ENCODE data around the gene NDUFS2.

NDUFS2 gene

DNA sequence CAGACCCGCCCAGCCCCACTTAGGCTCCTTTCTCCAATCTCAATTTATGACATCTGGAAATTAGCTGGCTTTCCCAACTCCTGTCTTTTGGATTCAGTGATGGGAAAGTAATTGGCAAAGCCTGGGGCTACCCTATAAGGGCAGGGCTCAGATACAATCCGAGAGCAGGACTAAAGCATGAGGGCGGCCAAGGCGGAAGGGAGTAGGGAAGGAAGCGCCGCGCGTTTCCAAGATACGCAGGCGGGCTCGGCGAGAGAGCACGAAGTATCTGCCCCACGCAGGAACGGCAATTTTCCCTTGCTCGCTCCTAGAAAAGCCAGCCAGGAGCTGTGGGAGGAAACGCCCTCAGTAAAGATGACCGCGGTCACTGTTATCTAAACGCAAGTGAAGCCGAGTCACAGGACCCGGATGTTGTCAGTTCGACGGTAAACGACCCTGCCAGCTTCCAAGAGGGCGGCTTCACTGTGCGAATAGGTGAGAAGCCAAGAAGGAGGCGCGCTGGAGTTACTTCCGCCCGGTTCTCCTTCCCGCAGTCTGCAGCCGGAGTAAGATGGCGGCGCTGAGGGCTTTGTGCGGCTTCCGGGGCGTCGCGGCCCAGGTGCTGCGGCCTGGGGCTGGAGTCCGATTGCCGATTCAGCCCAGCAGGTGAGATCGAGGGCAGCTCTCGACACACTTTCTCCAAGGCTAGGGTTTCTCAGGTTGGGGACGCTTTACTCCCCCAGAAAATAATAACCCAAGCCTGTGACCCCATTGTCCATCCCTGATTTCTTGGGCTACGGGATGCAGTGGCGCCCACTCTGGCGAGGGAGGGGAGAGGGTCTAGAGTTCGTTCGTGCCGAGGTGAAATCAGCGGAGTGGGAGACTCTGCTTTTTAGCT lies at the start of gene NDUFS2:
Gene NDUFS2, plus strand, starts transcription at position 532 of the 877 bp plus-strand sequence. Its CDS starts 19 bp downstream, at position 551.
- peak; percentile 94 for DNase-seq (ENCODE audit: low read depth)

DNA sequence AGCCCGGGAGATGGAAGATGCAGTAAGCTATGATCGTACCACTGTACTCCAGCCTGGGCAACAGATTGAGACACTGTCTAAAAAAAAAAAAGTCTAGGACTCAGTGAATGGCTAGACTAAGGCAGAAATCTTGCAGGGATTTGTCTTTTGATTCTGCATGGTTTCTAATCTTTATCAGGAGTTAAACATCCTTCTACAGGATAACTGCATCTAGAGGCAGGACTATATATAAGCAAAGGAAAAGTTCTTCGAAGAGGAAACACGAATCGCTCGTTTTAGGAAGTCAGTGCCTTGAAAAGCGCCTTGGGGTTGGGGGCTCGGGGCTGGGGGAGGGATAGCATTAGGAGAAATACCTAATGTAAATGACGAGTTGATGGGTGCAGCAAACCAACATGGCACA lies 49.0 kb upstream of the NDUFS2 start:
- no peak for DNase-seq (ENCODE audit: low read depth)

- DNase-seq (ENCODE audit: low read depth) = peak; percentile 70
Observed at GRCh38 chr1:161153682-161154337, 48.4 kb upstream of the NDUFS2 start, which contains the start of gene UFC1. Gene UFC1 (plus strand): TSS chr1:161153978. CDS start chr1:161153998, 20 bp downstream.

- DNase-seq (ENCODE audit: low read depth) = no peak
Observed at GRCh38 chr1:161157867-161158266, 44.3 kb upstream of the NDUFS2 start.

GRCh38 chr1:161158316-161159010 lies 43.7 kb upstream of the NDUFS2 start:
- DNase-seq (ENCODE audit: low read depth) = no peak

DNA sequence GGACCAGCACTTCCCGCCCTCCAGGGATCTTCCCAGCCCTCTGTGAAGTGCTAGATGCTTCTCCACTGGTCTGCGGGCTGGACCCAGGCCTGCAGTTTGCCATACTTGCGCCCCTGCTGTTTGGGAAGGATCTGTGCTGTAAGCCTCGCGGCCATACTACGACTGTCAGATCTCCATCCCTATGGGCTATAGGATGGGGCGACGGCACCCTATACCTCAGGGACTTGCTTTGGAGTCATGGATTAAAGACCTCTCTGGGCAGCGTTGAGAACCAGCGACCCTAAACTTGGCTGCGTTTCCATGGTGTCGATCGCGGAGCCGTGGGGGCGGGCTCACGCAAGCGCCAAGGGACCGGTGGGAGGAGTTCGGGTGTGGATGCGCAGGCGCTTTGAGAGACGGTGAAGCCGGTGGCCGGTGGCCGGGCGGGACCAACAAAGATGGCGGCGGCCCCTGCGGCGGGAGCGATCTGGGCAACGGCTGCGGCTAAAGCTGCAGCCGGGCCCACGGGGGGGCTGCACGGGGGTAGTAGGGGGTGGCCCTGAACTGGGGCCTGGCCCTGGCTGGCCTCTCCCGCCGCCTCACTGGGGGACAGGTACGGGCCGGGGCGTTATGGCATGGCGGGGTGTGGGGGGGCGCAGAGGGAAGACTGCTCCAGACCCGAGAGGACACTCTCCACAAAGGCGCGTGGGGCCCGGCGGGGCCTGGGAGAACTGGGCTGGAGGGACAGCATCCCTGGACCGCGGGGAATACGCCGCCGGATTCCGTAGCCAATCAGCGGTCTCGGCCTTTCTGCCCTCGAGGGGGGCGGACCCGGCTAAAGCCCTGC lies 42.9 kb upstream of the NDUFS2 start, which contains the start of gene USP21:
Gene USP21, plus strand, starts transcription at position 414 of the 826 bp plus-strand sequence. CDS start 1,141 bp downstream, outside the sequence.
- peak; percentile 87 for DNase-seq (ENCODE audit: low read depth)

- DNase-seq (ENCODE audit: low read depth) = no peak
Observed at GRCh38 chr1:161159913-161160243, 42.3 kb upstream of the NDUFS2 start.

- no peak for DNase-seq (ENCODE audit: low read depth)
Observed at GRCh38 chr1:161160671-161161145, 41.5 kb upstream of the NDUFS2 start.

GRCh38 chr1:161161652-161162051 lies 40.5 kb upstream of the NDUFS2 start:
- no peak for DNase-seq (ENCODE audit: low read depth)

DNA sequence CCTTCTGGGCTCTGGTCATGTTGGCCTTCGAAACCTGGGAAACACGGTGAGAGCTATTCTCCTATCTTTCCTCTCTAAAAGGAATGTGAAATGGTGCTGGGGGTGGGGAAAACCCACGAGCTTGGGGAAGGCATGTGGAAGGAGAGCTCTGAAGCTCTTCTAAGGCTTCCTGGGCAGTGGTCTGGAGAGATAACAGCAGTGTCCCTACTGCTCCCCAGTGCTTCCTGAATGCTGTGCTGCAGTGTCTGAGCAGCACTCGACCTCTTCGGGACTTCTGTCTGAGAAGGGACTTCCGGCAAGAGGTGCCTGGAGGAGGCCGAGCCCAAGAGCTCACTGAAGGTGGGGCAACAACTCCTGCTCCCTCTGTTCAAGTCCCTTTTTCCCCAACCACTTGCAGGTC lies 40.1 kb upstream of the NDUFS2 start:
- no peak for DNase-seq (ENCODE audit: low read depth)

GRCh38 chr1:161162806-161163205 lies 39.4 kb upstream of the NDUFS2 start:
- no peak for DNase-seq (ENCODE audit: low read depth)

- no peak for DNase-seq (ENCODE audit: low read depth)
Observed at GRCh38 chr1:161163793-161164192, 38.4 kb upstream of the NDUFS2 start.

- no peak for DNase-seq (ENCODE audit: low read depth)
Observed at GRCh38 chr1:161164901-161165610, 37.1 kb upstream of the NDUFS2 start.

DNA sequence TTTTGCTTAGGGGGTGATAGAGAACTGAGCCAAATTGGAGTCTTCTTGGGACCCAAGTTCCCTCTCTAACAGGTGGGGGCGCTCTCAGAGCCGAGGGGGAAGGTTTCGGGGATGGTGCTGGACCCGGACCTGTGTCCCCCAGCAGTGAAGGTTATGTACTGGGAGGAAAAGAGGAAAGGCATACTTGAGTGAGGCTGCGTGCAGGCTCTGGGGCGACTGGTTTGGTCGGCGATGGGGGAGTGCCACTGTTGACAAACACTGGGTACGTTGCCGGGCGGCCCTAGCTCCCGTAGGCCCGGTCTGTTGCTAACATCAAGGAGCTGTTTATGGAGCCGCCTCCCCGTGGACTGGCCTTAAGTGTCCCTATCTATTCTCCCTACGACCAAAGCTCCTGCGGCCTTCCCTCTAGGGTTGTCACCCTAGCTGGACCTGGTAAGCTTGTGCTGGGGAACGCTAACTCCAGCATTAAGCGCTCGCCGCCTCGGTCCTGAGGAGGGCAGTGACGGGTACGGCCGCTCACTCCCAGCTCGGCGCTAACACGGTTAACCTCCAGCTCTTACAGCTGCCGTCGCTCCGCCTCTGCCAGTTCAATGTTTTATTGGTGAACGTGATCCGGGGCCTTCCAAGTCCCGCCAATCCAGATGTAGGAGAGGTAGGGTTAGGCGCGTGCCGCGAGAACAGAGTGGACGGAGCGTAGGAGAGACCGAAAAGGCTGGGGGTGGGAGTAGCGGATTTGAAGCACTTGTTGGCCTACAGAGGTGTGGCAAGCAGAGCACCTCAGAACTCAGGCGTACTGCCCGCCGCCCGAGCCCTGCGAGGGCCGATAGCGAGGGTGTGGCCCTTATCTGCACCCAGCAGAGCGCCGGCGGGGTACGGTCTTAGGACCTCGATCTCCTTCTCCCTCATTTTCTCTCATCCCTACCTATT lies 36.2 kb upstream of the NDUFS2 start, which contains the start of gene PPOX:
Gene PPOX, plus strand, starts transcription at position 685 of the 927 bp plus-strand sequence. CDS start 422 bp downstream, outside the sequence.
- peak; percentile 82 for DNase-seq (ENCODE audit: low read depth)

DNA sequence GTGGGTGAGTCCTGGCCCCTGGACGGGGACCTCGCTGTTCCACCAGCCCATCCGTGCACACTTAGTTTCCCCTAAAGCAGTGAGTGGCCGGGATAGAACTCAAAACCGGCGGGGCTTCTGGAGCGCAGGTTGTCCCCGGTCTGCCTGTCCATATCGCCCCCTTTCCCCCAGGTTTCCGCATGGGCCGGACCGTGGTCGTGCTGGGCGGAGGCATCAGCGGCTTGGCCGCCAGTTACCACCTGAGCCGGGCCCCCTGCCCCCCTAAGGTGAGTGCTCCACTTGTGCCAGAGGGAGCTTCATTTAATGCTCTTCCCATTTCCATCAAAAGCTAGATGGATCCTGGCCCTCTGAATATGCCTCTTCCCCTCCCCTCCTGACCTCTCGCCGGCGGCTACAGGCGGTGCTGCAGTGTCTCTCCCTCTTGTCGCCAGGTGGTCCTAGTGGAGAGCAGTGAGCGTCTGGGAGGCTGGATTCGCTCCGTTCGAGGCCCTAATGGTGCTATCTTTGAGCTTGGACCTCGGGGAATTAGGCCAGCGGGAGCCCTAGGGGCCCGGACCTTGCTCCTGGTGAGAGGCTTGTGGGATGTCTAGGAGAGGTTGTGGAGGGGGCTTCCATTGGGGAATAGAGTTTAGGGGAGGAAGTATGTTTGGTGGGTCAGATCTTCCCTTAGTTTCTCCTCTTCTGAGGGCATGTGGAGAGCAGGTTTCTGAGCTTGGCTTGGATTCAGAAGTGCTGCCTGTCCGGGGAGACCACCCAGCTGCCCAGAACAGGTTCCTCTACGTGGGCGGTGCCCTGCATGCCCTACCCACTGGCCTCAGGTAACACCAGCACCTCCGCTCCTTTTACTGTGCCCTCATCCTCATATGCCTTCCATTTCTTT lies 35.3 kb upstream of the NDUFS2 start:
- DNase-seq (ENCODE audit: low read depth) = no peak

GRCh38 chr1:161168906-161169305 lies 33.3 kb upstream of the NDUFS2 start:
- no peak for DNase-seq (ENCODE audit: low read depth)

GRCh38 chr1:161171191-161171590 lies 31.0 kb upstream of the NDUFS2 start:
- no peak for DNase-seq (ENCODE audit: low read depth)

DNA sequence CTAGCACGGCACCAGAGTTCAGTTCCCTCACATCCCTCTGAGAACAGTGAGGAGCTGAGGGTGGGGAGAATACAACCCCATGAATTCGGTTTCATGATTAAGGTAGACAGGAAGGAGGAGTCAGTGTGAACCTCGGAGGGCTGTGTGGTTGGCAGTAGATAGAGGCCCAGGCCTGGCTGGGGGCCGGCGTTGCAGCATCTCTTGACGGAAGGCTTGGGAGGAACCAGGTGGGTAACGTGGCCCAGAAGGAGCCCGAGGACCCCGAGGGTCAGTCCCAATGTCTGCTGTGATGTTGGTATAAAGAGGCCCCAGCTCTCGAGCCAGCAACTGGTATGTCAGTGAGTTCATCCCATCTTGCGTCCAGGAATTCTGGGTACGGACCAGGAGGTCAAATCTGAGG lies 30.5 kb upstream of the NDUFS2 start:
- DNase-seq (ENCODE audit: low read depth) = no peak

DNA sequence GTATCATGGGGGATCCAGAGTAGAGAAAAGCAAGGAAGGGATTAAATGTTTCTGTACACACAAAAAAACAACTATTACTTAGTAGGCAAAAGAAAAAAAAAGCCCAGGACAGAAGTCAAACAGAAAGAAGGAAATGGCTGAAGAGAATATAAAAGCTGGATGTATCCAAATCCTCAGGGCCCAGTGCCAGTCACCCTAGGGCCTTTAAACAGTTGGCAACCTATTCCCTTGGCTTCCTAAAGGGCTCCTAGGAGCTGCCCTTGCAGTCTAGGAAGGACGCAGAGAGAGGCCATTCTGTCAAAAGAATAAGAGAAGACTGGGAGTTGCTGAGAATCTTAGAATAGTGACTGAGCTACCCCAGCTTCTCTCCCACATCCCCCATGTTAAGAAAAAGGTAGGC lies 29.8 kb upstream of the NDUFS2 start:
- DNase-seq (ENCODE audit: low read depth) = no peak

All from stimulated activated CD4-positive, alpha-beta T cell treated with anti-CD3 and anti-CD28 coated beads, Interleukin-2, amount 100 ng/mL, for 4 hours (primary cell).